GM23338 (cell line): Measurements from ENCODE around the gene PIK3R5. TPM values are rescaled to one million over a fixed set of nuclear protein-coding genes. Genes with fewer than 3 reads are reported as not detected.

ENCODE experiments used
- ATAC-seq: fragments of 200-7000 bp; cut with Tn5 transposase; 3 replicates; pipeline ENCODE4 v1.9.1; 2020
- DNase-seq: peaks from one replicate; pipeline ENCODE4 v3.0.0-alpha.2; 2015; ENCODE audit warnings: low spot score
- H2AFZ ChIP-seq: fragments of 200-600 bp; sonication (generic); 2 replicates; pipeline ENCODE4 v1.8.0; 2016; ENCODE audit warnings: antibody characterized with exemption, mild to moderate bottlenecking, moderate library complexity
- H3F3A ChIP-seq: fragments of 200-600 bp; sonication (generic); replicated peaks from 2 replicates; pipeline ENCODE4 v1.8.0; 2017; ENCODE audit warnings: antibody characterized with exemption, mixed run types, low read depth
- H3K27ac ChIP-seq: fragments of 200-600 bp; sonication (generic); 2 replicates; pipeline ENCODE4 v1.6.1; 2016; ENCODE audit warnings: low read depth
- H3K27me3 ChIP-seq: fragments of 200-600 bp; sonication (generic); 2 replicates; pipeline ENCODE4 v1.8.0; 2016; ENCODE audit warnings: mild to moderate bottlenecking, mixed run types, moderate library complexity; ENCODE audit not compliant: insufficient read depth
- H3K36me3 ChIP-seq: fragments of 200-600 bp; sonication (generic); 2 replicates; pipeline ENCODE4 v1.8.0; 2016; ENCODE audit warnings: mild to moderate bottlenecking; ENCODE audit not compliant: insufficient read depth
- H3K4me1 ChIP-seq: fragments of 200-600 bp; sonication (generic); 2 replicates; pipeline ENCODE4 v1.8.0; 2016; ENCODE audit warnings: mild to moderate bottlenecking, moderate library complexity; ENCODE audit not compliant: insufficient read depth
- H3K4me2 ChIP-seq: fragments of 200-600 bp; sonication (generic); 2 replicates; pipeline ENCODE4 v1.7.1; 2017; ENCODE audit warnings: mixed run types
- H3K4me3 ChIP-seq: fragments of 200-600 bp; sonication (generic); 2 replicates; pipeline ENCODE4 v1.6.1; 2016; ENCODE audit warnings: mixed run types
- H3K79me2 ChIP-seq: fragments of 200-600 bp; sonication (generic); replicated peaks from 2 replicates; pipeline ENCODE4 v1.8.0; 2017; ENCODE audit warnings: mild to moderate bottlenecking; ENCODE audit not compliant: insufficient read depth
- H3K9me2 ChIP-seq: fragments of 200-600 bp; sonication (generic); 2 replicates; pipeline ENCODE4 v1.8.0; 2017; ENCODE audit not compliant: insufficient read depth
- H4K20me1 ChIP-seq: fragments of 200-600 bp; sonication (generic); replicated peaks from 2 replicates; pipeline ENCODE4 v1.8.0; 2017; ENCODE audit warnings: mild to moderate bottlenecking; ENCODE audit not compliant: insufficient read depth
- H3K27ac Mint-ChIP-seq: 2 replicates; pipeline ENCODE4 v1.8.0; 2020; ENCODE audit warnings: inconsistent platforms, mild to moderate bottlenecking, moderate library complexity, mixed read lengths
- H3K27me3 Mint-ChIP-seq: 3 replicates; pipeline ENCODE4 v1.8.0; 2022; ENCODE audit warnings: low read depth, mild to moderate bottlenecking, moderate library complexity, mixed read lengths, inconsistent platforms; ENCODE audit not compliant: insufficient read depth, poor library complexity
- H3K36me3 Mint-ChIP-seq: 3 replicates; pipeline ENCODE4 v1.8.0; 2021; ENCODE audit warnings: low read depth, mild to moderate bottlenecking, inconsistent platforms, moderate library complexity, mixed read lengths
- H3K4me1 Mint-ChIP-seq: 3 replicates; pipeline ENCODE4 v1.8.0; 2020; ENCODE audit warnings: mild to moderate bottlenecking, inconsistent platforms, mixed read lengths
- H3K4me3 Mint-ChIP-seq: 3 replicates; pipeline ENCODE4 v1.8.0; 2021; ENCODE audit warnings: moderate library complexity, mild to moderate bottlenecking, inconsistent platforms, mixed read lengths
- H3K9me3 Mint-ChIP-seq: 3 replicates; pipeline ENCODE4 v1.8.0; 2020; ENCODE audit warnings: moderate library complexity, mild to moderate bottlenecking, inconsistent platforms, mixed read lengths
- CREB1 ChIP-seq: fragments of 250-450 bp; sonication (Bioruptor Pico); IDR thresholded peaks from 2 replicates; pipeline ENCODE4 v1.5.0; 2020; ENCODE audit warnings: low read depth, mild to moderate bottlenecking, moderate library complexity
- EZH2 ChIP-seq: fragments of 200-600 bp; sonication (generic); IDR thresholded peaks from one replicate; pipeline ENCODE4 v1.8.0; 2017; ENCODE audit warnings: antibody characterized with exemption, mild to moderate bottlenecking, low read depth; ENCODE audit not compliant: unreplicated experiment
- EZH2phosphoT487 ChIP-seq: fragments of 200-600 bp; sonication (generic); IDR thresholded peaks from one replicate; pipeline ENCODE4 v1.8.1; 2018; ENCODE audit warnings: antibody characterized with exemption; ENCODE audit not compliant: unreplicated experiment
- JUNB ChIP-seq: IDR thresholded peaks from one replicate; pipeline ENCODE4 v1.6.1; 2016; ENCODE audit warnings: antibody characterized with exemption; ENCODE audit not compliant: unreplicated experiment
- NANOG ChIP-seq: IDR thresholded peaks from 2 replicates; pipeline ENCODE4 v1.6.1; 2016; ENCODE audit warnings: antibody characterized with exemption, borderline replicate concordance
- POLR2AphosphoS5 ChIP-seq: IDR thresholded peaks from 2 replicates; pipeline ENCODE4 v1.6.1; 2016; ENCODE audit warnings: antibody characterized with exemption, low read depth
- STAT1 ChIP-seq: IDR thresholded peaks from one replicate; pipeline ENCODE4 v1.6.1; 2016; ENCODE audit warnings: antibody characterized with exemption; ENCODE audit not compliant: unreplicated experiment
- ZNF331 ChIP-seq: fragments of 250-450 bp; sonication (Bioruptor Pico); IDR thresholded peaks from 2 replicates; pipeline ENCODE4 v1.5.0; 2020; ENCODE audit warnings: low read depth, mild to moderate bottlenecking, moderate library complexity
- polyA plus RNA-seq: library from polyadenylated mRNA; unstranded; fragments of >200 nt; fragmentation: Nextera tagmentation; extraction: Ambion mirVana; gene quantifications from 2 replicates; pipeline ENCODE4 v1.2.1, GENCODE V29; 2016
- total RNA-seq: library from RNA; depleted of rRNA; stranded (reverse); fragments of >200 nt; shearing (Covaris generic); gene quantifications from 2 replicates; pipeline ENCODE4 v1.2.3, GENCODE V29; 2014
- TF ChIP-seq, protein P1 (sequence below): IDR thresholded peaks from one replicate; pipeline ENCODE4 v1.6.1; 2018; ENCODE audit warnings: antibody characterized with exemption; ENCODE audit not compliant: unreplicated experiment
- TF ChIP-seq, protein P2 (sequence below): fragments of 250-450 bp; sonication (Bioruptor Pico); IDR thresholded peaks from 2 replicates; pipeline ENCODE4 v1.5.0; 2020; ENCODE audit warnings: mild to moderate bottlenecking, moderate library complexity
- TF ChIP-seq, protein P3 (sequence below), 2 experiments: fragments of 200-600 bp in 1 of 2; sonication (generic) in 1 of 2; conservative IDR thresholded peaks; 2 replicates each; pipeline versions ENCODE4 v1.5.1 to v1.6.1; 2016 to 2017; ENCODE audit warnings: antibody characterized with exemption in 2 of 2, low read depth in 2 of 2, mild to moderate bottlenecking in 2 of 2, moderate library complexity in 1 of 2
- TF ChIP-seq, protein P4 (sequence below): IDR thresholded peaks from 2 replicates; pipeline ENCODE4 v1.6.1; 2016; ENCODE audit warnings: antibody characterized with exemption

PIK3R5 gene
- total and polyA plus RNA-seq, 2 experiments from 2014 or later: 1.7 to 9.4 TPM

DNA sequence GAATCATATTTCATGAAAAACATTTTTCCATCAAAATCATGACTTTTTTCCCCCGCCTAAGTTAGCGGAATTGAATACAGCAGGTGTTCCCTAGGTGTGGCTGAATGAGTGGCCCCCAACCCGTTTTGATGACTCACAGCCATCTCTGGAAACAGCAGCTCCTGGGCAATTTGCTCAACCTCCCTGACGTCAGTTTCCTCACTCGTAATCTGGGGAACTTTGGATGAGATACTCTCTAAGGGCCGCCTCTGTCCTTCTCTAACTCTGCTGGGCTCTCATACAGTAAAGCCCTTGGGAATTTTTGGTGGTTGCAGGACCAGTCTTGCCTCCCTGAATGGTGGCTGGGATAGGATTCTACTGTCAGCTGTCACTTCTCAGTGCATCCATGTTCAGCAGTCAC lies 44.2 kb upstream of the PIK3R5 start:
- Histone ChIP-seq H3K4me2 (no peak overlapping the region), H4K20me1 (no peaks in the 10 kb centered on the region; the same call in 1 of the 2 replicates), H3K9me2 (0 out of 2 replicates have a peak, but pooled peaks cover 3% of the 10 kb centered on the region), H2AFZ (no peak overlapping the region), H3K79me2 (no peaks in the 10 kb centered on the region), H3K36me3 (no peaks in the 10 kb centered on the region; the same call in 1 of the 2 replicates), H3F3A (no peaks in the 10 kb centered on the region), H3K27ac (no peak overlapping the region), H3K27me3 (peaks cover 76% of the 10 kb centered on the region), H3K4me1 (peaks cover 20% of the 10 kb centered on the region), H3K4me3 (no peak overlapping the region)
- no peak for ATAC-seq
- Mint-ChIP-seq H3K9me3 (peaks cover 2% of the 10 kb centered on the region; the same call in 1 of the 3 replicates), H3K4me1 (peaks cover 9% of the 10 kb centered on the region; the same call in 1 of the 3 replicates), H3K27ac (no peak overlapping the region), H3K36me3 (no peaks in the 10 kb centered on the region; the same call in 2 of the 3 replicates), H3K27me3 (peaks cover 63% of the 10 kb centered on the region), H3K4me3 (no peak overlapping the region)
- no peak for TF ChIP-seq STAT1
- TF ChIP-seq, protein P1, sequence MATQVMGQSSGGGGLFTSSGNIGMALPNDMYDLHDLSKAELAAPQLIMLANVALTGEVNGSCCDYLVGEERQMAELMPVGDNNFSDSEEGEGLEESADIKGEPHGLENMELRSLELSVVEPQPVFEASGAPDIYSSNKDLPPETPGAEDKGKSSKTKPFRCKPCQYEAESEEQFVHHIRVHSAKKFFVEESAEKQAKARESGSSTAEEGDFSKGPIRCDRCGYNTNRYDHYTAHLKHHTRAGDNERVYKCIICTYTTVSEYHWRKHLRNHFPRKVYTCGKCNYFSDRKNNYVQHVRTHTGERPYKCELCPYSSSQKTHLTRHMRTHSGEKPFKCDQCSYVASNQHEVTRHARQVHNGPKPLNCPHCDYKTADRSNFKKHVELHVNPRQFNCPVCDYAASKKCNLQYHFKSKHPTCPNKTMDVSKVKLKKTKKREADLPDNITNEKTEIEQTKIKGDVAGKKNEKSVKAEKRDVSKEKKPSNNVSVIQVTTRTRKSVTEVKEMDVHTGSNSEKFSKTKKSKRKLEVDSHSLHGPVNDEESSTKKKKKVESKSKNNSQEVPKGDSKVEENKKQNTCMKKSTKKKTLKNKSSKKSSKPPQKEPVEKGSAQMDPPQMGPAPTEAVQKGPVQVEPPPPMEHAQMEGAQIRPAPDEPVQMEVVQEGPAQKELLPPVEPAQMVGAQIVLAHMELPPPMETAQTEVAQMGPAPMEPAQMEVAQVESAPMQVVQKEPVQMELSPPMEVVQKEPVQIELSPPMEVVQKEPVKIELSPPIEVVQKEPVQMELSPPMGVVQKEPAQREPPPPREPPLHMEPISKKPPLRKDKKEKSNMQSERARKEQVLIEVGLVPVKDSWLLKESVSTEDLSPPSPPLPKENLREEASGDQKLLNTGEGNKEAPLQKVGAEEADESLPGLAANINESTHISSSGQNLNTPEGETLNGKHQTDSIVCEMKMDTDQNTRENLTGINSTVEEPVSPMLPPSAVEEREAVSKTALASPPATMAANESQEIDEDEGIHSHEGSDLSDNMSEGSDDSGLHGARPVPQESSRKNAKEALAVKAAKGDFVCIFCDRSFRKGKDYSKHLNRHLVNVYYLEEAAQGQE: no peak
- TF ChIP-seq EZH2phosphoT487: no peak
- no peak for TF ChIP-seq JUNB
- TF ChIP-seq, protein P2, sequence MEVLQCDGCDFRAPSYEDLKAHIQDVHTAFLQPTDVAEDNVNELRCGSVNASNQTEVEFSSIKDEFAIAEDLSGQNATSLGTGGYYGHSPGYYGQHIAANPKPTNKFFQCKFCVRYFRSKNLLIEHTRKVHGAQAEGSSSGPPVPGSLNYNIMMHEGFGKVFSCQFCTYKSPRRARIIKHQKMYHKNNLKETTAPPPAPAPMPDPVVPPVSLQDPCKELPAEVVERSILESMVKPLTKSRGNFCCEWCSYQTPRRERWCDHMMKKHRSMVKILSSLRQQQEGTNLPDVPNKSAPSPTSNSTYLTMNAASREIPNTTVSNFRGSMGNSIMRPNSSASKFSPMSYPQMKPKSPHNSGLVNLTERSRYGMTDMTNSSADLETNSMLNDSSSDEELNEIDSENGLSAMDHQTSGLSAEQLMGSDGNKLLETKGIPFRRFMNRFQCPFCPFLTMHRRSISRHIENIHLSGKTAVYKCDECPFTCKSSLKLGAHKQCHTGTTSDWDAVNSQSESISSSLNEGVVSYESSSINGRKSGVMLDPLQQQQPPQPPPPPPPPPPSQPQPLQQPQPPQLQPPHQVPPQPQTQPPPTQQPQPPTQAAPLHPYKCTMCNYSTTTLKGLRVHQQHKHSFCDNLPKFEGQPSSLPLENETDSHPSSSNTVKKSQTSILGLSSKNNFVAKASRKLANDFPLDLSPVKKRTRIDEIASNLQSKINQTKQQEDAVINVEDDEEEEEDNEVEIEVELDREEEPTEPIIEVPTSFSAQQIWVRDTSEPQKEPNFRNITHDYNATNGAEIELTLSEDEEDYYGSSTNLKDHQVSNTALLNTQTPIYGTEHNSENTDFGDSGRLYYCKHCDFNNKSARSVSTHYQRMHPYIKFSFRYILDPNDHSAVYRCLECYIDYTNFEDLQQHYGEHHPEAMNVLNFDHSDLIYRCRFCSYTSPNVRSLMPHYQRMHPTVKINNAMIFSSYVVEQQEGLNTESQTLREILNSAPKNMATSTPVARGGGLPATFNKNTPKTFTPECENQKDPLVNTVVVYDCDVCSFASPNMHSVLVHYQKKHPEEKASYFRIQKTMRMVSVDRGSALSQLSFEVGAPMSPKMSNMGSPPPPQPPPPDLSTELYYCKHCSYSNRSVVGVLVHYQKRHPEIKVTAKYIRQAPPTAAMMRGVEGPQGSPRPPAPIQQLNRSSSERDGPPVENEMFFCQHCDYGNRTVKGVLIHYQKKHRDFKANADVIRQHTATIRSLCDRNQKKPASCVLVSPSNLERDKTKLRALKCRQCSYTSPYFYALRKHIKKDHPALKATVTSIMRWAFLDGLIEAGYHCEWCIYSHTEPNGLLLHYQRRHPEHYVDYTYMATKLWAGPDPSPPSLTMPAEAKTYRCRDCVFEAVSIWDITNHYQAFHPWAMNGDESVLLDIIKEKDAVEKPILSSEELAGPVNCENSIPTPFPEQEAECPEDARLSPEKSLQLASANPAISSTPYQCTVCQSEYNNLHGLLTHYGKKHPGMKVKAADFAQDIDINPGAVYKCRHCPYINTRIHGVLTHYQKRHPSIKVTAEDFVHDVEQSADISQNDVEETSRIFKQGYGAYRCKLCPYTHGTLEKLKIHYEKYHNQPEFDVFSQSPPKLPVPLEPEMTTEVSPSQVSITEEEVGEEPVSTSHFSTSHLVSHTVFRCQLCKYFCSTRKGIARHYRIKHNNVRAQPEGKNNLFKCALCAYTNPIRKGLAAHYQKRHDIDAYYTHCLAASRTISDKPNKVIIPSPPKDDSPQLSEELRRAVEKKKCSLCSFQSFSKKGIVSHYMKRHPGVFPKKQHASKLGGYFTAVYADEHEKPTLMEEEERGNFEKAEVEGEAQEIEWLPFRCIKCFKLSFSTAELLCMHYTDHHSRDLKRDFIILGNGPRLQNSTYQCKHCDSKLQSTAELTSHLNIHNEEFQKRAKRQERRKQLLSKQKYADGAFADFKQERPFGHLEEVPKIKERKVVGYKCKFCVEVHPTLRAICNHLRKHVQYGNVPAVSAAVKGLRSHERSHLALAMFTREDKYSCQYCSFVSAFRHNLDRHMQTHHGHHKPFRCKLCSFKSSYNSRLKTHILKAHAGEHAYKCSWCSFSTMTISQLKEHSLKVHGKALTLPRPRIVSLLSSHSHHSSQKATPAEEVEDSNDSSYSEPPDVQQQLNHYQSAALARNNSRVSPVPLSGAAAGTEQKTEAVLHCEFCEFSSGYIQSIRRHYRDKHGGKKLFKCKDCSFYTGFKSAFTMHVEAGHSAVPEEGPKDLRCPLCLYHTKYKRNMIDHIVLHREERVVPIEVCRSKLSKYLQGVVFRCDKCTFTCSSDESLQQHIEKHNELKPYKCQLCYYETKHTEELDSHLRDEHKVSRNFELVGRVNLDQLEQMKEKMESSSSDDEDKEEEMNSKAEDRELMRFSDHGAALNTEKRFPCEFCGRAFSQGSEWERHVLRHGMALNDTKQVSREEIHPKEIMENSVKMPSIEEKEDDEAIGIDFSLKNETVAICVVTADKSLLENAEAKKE (CRISPR knock-in tag): no peak
- no peak for TF ChIP-seq NANOG
- TF ChIP-seq, protein P3, sequence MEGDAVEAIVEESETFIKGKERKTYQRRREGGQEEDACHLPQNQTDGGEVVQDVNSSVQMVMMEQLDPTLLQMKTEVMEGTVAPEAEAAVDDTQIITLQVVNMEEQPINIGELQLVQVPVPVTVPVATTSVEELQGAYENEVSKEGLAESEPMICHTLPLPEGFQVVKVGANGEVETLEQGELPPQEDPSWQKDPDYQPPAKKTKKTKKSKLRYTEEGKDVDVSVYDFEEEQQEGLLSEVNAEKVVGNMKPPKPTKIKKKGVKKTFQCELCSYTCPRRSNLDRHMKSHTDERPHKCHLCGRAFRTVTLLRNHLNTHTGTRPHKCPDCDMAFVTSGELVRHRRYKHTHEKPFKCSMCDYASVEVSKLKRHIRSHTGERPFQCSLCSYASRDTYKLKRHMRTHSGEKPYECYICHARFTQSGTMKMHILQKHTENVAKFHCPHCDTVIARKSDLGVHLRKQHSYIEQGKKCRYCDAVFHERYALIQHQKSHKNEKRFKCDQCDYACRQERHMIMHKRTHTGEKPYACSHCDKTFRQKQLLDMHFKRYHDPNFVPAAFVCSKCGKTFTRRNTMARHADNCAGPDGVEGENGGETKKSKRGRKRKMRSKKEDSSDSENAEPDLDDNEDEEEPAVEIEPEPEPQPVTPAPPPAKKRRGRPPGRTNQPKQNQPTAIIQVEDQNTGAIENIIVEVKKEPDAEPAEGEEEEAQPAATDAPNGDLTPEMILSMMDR (conservative IDR thresholded peaks at IDR 0.05; ENCODE audit: low read depth in 2 of 2): no peak
- TF ChIP-seq EZH2: no peak
- no peak for TF ChIP-seq ZNF331 (CRISPR knock-in tag)
- TF ChIP-seq, protein P4, sequence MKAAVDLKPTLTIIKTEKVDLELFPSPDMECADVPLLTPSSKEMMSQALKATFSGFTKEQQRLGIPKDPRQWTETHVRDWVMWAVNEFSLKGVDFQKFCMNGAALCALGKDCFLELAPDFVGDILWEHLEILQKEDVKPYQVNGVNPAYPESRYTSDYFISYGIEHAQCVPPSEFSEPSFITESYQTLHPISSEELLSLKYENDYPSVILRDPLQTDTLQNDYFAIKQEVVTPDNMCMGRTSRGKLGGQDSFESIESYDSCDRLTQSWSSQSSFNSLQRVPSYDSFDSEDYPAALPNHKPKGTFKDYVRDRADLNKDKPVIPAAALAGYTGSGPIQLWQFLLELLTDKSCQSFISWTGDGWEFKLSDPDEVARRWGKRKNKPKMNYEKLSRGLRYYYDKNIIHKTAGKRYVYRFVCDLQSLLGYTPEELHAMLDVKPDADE: no peak
- no peak for TF ChIP-seq CREB1 (CRISPR knock-in tag)
- no peak for TF ChIP-seq POLR2AphosphoS5
- DNase-seq: no peak
